ENCODE measurements around the gene BTBD7. TPM values are rescaled to one million over a fixed set of nuclear protein-coding genes. Genes with fewer than 3 reads are reported as not detected.

BTBD7 gene
- total RNA-seq, 2 donors from 2014 or later: 25.2 to 31.4 TPM

DNA sequence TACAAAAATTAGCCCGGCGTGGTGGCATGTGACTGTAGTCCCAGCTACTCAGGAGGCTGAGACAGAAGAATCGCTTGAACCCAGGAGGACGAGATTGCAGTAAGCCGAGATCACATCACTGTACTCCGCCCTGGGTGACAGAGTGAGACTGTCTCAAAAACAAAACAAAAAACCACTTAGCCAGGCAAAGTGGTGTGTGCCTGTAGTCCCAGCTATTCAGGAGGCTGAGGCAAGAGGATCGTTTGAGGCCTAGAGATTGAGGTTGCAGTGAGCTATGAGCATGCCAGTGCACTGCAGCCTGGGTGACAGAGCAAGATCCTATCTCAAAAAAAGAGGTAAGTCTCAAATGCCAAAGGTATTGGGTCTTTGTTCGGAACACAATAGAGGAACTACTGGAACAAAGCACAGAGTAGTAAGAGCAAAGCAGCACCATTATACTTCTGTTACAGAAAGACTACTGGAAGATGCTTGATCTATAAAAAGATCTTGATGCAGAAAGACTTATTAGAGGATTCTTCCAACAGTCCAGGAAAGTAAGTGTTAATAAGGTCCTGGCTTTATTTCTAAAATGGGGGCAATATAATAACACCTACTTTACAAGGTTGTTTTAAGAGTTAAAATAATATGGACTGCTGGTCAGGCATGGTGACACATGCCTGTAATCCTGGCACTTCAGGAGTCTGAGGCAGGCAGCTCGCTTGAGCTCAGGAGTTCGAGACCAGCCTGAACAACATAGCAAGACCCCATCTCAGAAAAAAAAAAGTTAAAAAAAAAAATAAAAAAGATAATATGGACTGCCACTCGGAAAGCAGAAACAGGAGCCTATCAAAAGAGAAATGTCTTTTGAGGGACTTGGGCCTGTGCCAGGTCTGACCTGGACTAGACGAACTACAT is 29.9 kb downstream of the BTBD7 start:
- no peak overlapping the region for H3K4me3 Mint-ChIP-seq
- peak overlapping the region in 1 of 2 donors; percentile 43 for H3K27ac Mint-ChIP-seq
- no peak for ATAC-seq
- no peaks in the 10 kb centered on the region for H3K36me3 Mint-ChIP-seq
- no peaks in the 10 kb centered on the region for H3K27me3 Mint-ChIP-seq
- H3K9me3 Mint-ChIP-seq: no peaks in the 10 kb centered on the region
- peaks cover 33 to 41% of the 10 kb centered on the region in 2 donors for H3K4me1 Mint-ChIP-seq (ENCODE audit: low read depth in 2 of 2)
- DNase-seq (ENCODE audit: low spot score): no peak

DNA sequence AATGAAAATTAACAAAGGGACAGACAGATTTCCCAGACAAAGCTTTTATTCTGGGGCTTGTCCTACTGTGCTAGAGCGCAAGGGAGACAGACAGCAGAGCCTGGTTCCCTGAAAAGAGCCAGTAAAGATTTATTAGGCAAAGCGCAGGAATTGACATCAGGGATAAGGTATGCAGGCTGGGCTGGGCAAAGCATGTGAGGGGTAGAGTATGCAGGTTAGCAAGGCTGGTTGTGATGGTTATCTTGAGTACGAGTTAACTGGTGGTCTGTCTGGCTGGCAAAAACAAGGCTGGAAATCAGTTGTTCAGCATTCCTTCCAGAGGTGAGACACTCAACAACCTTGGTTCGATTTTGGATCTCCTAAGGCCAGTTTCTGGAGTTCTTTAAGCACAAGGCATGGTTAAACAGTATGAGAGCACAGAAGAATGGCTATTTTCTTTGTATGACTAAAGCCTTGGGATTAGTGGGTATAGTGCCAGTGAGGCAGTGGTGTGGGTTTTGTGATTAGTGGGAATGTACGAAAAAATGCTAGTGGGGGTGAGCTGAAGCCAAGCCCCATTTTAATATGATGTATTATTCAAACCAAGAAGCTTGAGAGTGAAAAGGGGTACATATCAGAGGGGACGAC is 30.9 kb downstream of the BTBD7 start:
- DNase-seq (ENCODE audit: low spot score) (no peak), ATAC-seq (no peak)
- Mint-ChIP-seq H3K36me3 (no peaks in the 10 kb centered on the region), H3K27me3 (no peaks in the 10 kb centered on the region), H3K9me3 (no peaks in the 10 kb centered on the region), H3K4me1 (ENCODE audit: low read depth in 2 of 2) (peaks cover 24 to 41% of the 10 kb centered on the region in 2 donors), H3K27ac (peak overlapping the region in 1 of 2 donors; percentile 36), H3K4me3 (no peak overlapping the region)

DNA sequence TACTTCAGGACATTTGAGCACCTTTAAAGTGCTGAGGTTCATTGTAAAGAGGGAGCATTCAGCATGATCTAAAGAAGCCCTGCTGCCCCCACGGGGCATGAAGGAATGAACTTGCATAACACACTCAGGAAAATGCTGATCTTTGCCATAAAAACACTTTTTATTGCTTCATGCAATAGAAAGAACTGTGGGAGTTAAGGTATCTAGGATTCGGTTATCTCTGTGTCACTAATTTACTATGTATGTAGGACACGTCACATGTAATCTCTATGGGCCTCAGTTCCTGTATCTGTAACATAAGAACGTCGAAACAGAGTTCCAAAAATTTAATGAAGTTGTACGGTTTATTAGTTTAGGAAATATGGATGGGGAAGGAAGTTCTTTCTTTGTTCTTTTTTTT is 33.0 kb downstream of the BTBD7 start:
- H3K9me3 Mint-ChIP-seq: no peaks in the 10 kb centered on the region
- no peak overlapping the region for H3K4me3 Mint-ChIP-seq
- H3K27me3 Mint-ChIP-seq: no peaks in the 10 kb centered on the region
- DNase-seq (ENCODE audit: low spot score): no peak
- H3K36me3 Mint-ChIP-seq: no peaks in the 10 kb centered on the region
- H3K4me1 Mint-ChIP-seq (ENCODE audit: low read depth in 2 of 2): peaks cover 15 to 30% of the 10 kb centered on the region in 2 donors
- no peak overlapping the region for H3K27ac Mint-ChIP-seq
- no peak for ATAC-seq

DNA sequence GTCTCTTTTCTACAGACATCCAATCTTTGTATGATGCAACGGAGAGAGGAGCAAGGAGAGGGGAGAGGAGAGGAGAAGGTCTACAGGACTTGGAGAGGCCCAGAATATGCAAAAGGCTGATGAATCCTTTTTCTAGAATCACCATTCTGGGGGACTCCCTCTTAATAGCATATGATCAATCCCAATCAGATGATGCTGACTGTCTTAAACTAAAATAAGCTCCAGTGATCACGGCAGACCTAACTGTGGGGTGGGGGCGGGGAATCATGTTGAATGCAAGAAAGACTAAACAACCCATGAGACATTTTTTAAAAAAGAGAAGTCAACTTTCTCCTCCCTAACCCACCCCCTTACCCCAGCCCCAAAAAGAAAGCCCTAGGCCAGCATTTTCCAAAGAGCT is 33.4 kb downstream of the BTBD7 start:
- Mint-ChIP-seq H3K36me3 (no peaks in the 10 kb centered on the region), H3K9me3 (no peaks in the 10 kb centered on the region), H3K4me3 (no peak overlapping the region), H3K27ac (no peak overlapping the region), H3K27me3 (no peaks in the 10 kb centered on the region), H3K4me1 (ENCODE audit: low read depth in 2 of 2) (peaks cover 15 to 26% of the 10 kb centered on the region in 2 donors)
- no peak for ATAC-seq
- DNase-seq (ENCODE audit: low spot score): no peak

DNA sequence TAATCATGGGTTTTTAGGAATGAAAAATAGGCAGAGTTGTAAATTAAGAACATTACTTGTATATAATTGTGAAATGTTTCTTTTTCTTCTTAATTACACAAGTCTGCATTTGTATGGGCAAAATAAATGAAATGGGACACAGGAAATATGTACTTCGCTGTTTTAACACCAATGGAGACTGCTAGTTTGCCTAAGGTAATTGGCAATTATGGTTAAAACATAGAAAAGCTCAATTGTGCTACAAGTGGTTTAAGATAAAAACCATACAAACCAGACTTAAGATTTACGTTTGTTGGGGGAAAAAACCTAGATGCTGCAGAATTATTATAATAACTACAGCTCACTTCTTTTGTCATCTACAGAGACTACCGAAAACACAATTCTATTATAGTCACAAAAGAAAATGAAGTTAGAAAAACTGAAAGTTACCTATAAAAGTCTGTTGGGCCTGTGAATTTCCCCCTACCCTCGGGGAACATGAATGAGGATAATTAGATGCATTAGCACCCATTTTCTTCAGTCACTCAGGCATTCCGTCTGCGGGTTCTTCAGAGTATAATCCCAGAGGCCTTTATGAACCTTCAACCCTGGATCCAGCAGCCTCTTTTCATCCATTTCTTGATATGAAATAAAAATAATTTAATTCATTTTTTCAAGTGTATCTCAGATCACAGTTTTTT is 37.2 kb downstream of the BTBD7 start:
- peaks cover 6 to 9% of the 10 kb centered on the region in 2 donors for H3K4me1 Mint-ChIP-seq (ENCODE audit: low read depth in 2 of 2)
- no peak overlapping the region for H3K4me3 Mint-ChIP-seq
- H3K27ac Mint-ChIP-seq: no peak overlapping the region
- ATAC-seq (no peak), DNase-seq (ENCODE audit: low spot score) (no peak)
- H3K27me3 Mint-ChIP-seq: no peaks in the 10 kb centered on the region
- no peaks in the 10 kb centered on the region for H3K36me3 Mint-ChIP-seq
- no peaks in the 10 kb centered on the region for H3K9me3 Mint-ChIP-seq

DNA sequence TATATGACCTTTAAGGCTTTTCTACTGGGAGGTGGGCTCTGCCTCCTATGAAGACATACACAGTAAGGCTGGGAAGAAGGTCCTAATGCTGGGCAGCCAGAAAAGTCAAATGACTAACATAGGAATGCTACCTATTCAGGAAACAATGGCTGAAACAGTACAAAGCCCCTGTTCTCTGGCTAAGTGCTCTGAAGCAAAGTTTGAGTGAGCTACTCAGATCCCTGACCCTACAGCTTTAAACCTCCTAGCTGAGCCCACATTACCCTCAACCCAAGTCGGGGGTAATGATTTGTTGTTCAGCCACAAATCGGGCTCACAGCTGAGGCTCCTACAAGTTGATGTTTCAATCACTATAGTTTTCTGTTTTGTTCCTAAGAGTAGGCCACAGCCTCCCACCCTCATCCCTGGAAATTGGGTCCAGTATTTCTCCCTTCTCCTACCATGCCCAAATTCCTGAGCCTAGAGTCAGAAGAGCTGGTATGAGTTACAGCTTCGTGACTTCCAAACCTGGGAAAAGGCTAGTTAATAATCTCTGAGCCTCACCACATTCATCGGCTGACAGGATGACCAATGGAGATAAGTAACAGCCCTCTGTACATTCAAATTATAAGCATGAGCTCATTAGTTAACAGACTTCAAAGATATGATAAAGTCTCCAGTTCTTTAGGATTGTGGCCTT is 46.5 kb downstream of the BTBD7 start:
- H3K9me3 Mint-ChIP-seq: no peaks in the 10 kb centered on the region
- H3K36me3 Mint-ChIP-seq: peaks cover 4% of the 10 kb centered on the region
- no peak overlapping the region for H3K27ac Mint-ChIP-seq
- no peaks in the 10 kb centered on the region for H3K27me3 Mint-ChIP-seq
- H3K4me1 Mint-ChIP-seq (ENCODE audit: low read depth in 2 of 2): peaks cover 9 to 11% of the 10 kb centered on the region in 2 donors
- no peak overlapping the region for H3K4me3 Mint-ChIP-seq
- no peak for ATAC-seq
- DNase-seq (ENCODE audit: low spot score): no peak

DNA sequence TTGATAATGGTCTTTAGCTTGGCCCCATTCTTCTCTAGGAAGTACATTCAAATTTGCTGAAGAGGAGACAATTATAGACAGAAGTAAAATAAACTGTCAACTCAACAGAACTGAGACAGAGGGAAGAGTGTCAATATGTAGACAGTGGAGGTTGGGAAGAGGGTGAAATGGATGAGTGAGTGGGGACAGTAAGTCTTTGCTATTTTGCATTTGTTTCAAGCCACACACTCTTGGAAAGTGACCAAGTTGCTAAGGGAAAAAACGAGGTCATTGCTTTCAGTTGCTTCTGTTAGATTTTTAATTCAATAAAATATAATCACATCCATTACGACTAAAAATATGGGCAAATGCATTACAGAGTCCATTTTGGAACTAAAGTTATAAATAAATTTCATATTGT is 47.8 kb downstream of the BTBD7 start:
- Mint-ChIP-seq H3K27me3 (no peaks in the 10 kb centered on the region), H3K36me3 (peaks cover 4% of the 10 kb centered on the region), H3K27ac (no peak overlapping the region), H3K4me3 (no peak overlapping the region), H3K4me1 (ENCODE audit: low read depth in 2 of 2) (peaks cover 9 to 11% of the 10 kb centered on the region in 2 donors), H3K9me3 (no peaks in the 10 kb centered on the region)
- DNase-seq (ENCODE audit: low spot score): no peak
- ATAC-seq: no peak

DNA sequence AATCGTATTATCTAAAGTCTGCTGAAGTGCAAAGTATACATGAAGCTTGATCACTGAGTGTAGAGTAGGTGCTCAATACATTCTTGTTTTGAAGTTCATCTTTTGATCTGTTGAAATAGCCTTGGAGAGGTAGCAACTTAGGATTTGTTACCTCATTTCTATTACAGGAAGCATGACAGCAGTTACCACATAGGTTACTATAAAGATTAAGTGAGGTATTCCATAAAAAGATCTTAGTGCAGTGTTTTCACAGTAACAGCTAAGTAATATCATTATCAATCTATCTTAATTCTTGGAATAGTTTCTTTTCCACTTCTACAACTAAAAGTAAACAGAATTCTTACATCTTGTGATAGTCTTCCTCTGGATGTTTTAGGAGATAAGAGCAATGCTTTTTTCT is 50.9 kb downstream of the BTBD7 start:
- H3K4me3 Mint-ChIP-seq: no peak overlapping the region
- no peak overlapping the region for H3K27ac Mint-ChIP-seq
- no peaks in the 10 kb centered on the region for H3K9me3 Mint-ChIP-seq
- DNase-seq (ENCODE audit: low spot score) (no peak), ATAC-seq (no peak)
- no peaks in the 10 kb centered on the region for H3K27me3 Mint-ChIP-seq
- H3K4me1 Mint-ChIP-seq (ENCODE audit: low read depth in 2 of 2): peaks cover 12 to 16% of the 10 kb centered on the region in 2 donors
- peaks cover 4% of the 10 kb centered on the region for H3K36me3 Mint-ChIP-seq

DNA sequence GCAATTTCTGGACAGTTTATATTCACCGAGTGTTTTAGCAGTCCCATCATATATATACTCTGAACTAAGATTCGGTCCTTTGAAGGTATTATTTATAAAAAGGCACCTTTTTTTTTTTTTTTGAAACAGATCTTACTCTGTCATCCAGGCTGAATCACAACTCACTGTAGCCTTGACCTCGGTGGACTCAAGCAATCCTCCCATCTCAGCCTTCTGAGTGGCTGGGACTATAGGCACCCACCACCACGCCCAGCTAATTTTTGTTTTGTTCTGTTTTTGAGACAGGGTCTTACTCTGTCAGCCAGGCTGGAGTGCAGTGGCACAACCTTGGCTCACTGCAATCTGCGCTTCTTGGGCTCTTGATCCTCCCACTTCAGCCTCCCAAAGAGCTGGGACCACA is 52.1 kb downstream of the BTBD7 start:
- no peaks in the 10 kb centered on the region for H3K9me3 Mint-ChIP-seq
- no peak overlapping the region for H3K27ac Mint-ChIP-seq
- DNase-seq (ENCODE audit: low spot score): no peak
- H3K4me1 Mint-ChIP-seq (ENCODE audit: low read depth in 2 of 2): peaks cover 12 to 14% of the 10 kb centered on the region in 2 donors
- ATAC-seq: no peak
- no peaks in the 10 kb centered on the region for H3K27me3 Mint-ChIP-seq
- H3K4me3 Mint-ChIP-seq: no peak overlapping the region
- H3K36me3 Mint-ChIP-seq: peaks cover 4% of the 10 kb centered on the region

DNA sequence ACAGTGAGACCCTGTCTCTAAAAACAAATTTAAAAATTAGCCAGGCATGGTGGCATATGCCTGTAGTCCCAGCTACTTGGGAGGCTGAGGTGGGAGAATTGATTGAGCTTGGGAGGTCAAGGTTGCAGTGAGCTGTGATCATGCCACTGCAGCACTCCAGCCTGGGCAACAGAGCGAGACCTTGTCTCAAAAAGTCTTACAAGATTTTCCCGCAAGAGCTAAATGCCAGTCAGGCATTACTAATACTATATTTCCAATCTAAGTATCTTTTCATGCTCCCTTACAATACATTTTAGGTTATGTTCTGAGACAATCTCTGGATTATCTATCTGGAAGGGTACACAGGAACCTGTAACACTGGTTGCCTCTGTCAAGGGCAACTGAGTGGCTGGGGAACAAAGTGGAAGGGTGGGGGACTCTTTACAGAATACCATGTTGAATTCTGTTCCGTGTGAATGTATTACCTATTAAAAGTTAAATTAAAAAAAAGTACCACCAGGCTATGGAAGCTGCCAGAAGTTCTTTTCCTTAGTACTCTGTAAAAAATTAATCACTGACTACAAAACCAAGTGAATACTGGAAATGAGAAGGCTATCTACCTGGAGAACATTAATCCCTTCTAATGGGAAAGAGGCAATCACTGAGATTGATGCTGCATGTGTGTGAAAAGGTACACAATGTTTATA is 56.7 kb downstream of the BTBD7 start:
- Mint-ChIP-seq H3K36me3 (no peaks in the 10 kb centered on the region), H3K27ac (no peak overlapping the region), H3K4me1 (ENCODE audit: low read depth in 2 of 2) (peaks cover 12 to 14% of the 10 kb centered on the region in 2 donors), H3K9me3 (no peaks in the 10 kb centered on the region), H3K27me3 (no peaks in the 10 kb centered on the region), H3K4me3 (no peak overlapping the region)
- ATAC-seq: no peak
- DNase-seq (ENCODE audit: low spot score): no peak

DNA sequence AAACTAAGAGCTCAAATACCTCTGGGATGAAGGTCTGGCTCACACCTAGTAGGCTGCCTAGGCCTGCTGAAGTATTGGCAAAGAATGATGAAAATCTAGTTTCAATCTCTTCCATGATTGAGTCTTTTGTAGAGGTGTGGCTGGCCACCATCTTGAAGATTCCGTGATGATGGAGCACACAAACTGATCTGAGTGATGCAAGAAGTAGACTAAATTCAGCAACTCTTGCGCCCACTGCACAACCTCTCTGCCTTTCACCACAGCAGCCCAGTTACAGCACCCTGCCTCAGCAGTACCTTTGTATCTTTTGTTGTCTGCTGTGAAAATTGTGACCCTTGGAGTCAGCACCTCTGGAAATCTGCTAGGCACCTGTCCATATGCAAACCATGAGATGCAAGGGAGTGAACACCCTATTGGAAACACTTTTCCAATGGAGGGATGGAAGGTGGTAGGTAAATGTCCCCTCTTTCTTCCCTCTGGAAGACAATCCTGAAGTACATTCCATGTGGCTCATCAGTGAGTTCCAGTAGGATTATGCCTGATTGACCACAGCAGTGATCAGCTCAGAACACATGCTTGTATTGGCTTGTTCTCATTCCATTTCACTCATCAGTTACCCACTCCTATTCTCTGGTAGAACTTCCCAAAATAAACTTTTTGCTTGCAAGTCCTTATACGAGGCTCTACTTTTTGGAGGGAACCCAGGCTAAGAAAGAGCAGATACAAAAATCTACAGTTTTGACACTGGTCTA is 58.6 kb downstream of the BTBD7 start:
- Mint-ChIP-seq H3K4me1 (ENCODE audit: low read depth in 2 of 2) (peaks cover 8 to 13% of the 10 kb centered on the region in 2 donors), H3K36me3 (no peaks in the 10 kb centered on the region), H3K27me3 (no peaks in the 10 kb centered on the region), H3K27ac (no peak overlapping the region), H3K9me3 (no peaks in the 10 kb centered on the region), H3K4me3 (no peak overlapping the region)
- DNase-seq (ENCODE audit: low spot score): no peak
- no peak for ATAC-seq

DNA sequence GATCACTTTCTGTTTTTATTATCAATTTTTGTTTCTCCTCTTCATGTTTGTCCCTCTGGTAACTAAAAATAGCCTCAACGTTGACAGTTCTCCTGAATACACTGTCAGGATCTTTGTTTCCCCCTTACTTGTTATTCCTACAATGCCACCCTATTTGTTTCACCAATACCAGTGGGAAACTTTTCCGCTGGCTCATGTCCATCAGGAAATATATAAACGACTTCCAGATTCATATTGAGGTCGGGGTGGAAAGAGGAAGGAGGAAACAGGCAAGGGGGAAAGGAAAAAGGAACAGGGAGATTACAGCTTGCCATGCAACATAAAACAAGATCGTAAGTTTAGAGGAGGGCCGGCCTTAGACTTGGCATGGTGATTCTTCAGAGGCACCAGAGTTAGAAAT is 61.7 kb downstream of the BTBD7 start:
- ATAC-seq (no peak), DNase-seq (ENCODE audit: low spot score) (no peak)
- Mint-ChIP-seq H3K9me3 (no peaks in the 10 kb centered on the region), H3K4me3 (no peak overlapping the region), H3K36me3 (no peaks in the 10 kb centered on the region), H3K27me3 (no peaks in the 10 kb centered on the region), H3K27ac (no peak overlapping the region), H3K4me1 (ENCODE audit: low read depth in 2 of 2) (peaks cover 14 to 23% of the 10 kb centered on the region in 2 donors)
